ENCODE measurements around the gene CRTC3. TPM values are rescaled to one million over a fixed set of nuclear protein-coding genes. Genes with fewer than 3 reads are reported as not detected.
A peak's percentile ranks its signal among the peaks of the same experiment; 100 is the strongest.
"Not testable (repeated sequence)": the region's sequence is repeated elsewhere in the genome, so short reads cannot be mapped to it uniquely, and the experiment has no call there.

The CRTC3 gene
- total RNA-seq, 2 donors from 2014 or later = 23.0 to 23.1 TPM

DNA sequence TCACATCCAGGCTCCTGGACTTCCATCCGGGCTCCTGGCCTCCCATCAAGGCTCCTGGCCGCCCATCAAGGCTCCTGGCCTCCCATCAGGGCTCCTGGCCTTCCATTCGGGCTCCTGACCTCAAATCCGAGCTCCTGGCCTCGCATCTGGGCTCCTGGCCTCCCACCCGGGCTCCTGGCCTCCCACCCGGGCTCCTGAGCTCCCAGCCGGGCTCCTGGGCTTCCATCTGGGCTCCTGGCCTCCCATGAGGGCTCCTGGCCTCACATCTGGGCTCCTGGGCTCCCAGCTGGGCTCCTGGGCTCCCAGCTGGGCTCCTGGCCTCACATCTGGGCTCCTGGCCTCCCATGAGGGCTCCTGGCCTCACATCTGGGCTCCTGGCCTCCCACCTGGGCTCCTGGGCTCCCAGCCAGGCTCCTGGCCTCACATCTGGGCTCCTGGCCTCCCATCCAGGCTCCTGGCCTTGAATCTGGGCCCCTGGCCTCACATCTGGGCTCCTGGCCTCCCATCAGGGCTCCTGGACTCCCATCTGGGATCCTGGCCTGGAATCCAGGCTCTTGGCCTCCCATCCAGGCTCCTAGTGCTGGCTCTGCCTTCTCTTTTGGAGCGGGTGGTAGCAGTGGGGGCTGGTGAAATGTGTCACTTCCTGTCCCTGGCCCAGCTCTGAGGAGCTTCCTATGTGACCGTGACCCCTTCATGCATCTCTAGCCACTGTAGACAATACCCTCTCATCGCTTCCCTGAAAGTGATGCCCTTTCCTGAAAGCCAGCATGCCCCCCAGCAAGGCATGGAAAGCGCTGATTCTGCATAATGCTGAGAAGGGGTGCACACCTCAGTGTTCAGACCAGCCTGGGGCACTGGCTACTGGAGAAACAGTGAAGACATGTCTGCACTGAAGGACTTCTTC, 124.8 kb downstream of the CRTC3 start:
- DNase-seq (no peak), ATAC-seq (no peak)
- intact Hi-C loops (cut with DNase I, micrococcal nuclease) = no loop called here

DNA sequence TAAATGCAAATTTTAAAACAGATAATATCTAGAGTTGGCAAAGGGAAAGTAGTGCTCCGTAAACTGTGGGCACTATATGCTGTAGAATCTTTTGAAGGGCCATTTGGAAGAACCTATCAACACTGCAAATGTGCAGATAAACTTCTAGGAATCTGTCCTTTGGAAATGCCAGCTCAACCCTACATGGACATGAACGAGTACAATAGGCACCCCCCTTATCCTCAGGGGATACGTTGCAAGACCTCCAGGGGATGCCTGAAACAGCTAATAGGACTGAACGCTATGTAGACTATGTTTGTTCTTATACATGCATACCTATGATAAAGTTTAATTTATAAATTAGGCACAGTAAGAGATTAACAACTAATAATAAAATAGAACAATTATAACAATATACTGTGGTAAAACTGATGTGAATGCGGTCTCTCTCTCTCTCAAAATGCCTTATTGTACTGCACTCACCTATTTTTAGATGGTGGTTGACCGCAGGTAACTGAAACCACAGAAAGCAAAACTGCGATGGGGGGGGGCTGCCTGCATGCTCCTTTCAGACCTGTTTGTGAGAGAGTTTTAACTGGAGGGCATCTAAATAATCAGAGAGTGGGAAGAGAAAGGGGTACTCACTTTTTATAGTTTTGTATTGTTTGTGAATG, 127.9 kb downstream of the CRTC3 start:
- intact Hi-C loops (cut with DNase I, micrococcal nuclease) = not testable (repeated sequence)

DNA sequence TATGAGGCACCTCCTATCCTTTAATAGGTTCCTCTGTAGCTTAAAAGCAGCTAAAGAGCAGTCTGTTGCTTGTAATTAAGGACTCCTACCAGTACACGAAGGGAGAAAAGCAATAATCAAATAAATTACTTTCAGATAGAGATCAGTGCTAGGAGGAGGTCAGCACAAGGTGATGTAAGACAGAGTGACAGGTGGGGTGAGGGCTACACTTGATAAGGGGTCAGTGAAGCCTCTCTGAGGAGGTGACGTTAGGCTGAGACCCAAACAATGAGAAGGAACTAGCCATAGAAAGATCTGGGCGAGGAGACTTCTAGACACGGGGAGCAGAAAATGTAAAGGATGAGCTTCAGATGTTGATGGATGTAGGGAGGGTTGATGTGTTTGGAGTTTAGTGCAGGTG, 129.8 kb downstream of the CRTC3 start:
- ATAC-seq = no peak
- intact Hi-C loops (cut with DNase I, micrococcal nuclease) = no loop called here
- DNase-seq = no peak

More for the DNA sequence above, 127.9 kb downstream of the CRTC3 start:
- peak in 1 of 2 donors; percentile 52 for DNase-seq
- ATAC-seq = not testable (repeated sequence)

DNA sequence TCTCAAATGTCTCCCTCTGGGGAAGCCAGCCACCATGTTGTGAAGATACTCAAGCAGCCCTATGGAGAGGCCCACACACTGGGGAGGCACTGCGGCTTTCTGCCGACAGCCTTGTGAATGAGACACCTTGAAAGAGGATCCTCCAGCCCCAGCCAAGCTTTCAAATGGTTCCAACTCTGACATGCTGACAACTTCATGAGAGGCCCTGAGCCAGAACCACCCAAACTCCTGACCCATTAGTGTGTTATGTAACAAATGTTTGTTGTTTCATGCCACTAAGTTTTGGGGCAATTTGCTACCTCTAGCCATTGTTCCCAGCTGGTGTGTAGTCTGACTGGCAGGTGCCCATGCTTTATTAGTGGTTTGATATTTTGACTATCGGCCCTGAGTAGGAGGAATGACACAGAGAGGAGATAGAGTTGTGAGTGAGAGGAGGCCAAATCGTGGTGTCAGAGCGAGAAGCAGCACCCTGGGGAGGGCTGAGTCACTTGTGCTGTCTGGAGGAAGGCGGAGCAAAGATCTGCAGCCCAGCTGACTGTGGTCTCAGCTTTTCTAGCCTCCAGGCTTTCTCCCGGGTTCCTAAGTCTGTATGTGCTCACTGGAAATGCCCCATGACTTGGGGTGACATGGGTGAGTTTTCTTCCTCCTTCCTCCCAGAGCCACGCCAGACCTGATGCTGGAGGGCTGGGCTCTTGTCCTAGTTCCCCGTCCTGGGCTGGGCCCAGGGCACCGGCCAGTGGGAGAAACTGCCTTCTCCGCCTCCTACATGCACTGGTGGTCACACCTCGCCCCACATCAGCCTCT, 130.7 kb downstream of the CRTC3 start:
- DNase-seq (peak; percentile 41 to 66), ATAC-seq (no peak)
- intact Hi-C loops (cut with DNase I, micrococcal nuclease) = no loop called here

DNA sequence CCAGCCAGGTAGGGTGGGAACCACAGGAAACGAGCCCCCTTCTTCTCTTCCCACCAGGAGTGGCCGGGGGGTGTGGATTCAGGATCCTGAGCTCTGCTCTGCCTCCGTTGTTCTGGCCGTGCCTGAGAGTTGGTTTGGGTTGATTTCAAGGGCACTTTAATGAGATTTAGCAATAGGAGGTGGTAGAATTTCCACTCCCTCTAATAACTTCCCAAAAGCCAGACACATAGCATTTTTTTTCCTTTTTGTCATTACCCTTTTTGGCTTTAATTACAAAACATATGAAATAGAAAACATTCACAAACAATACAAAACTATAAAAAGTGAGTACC, 131.2 kb downstream of the CRTC3 start:
- intact Hi-C loops (cut with DNase I, micrococcal nuclease); ATAC-seq; DNase-seq: not testable (repeated sequence)

DNA sequence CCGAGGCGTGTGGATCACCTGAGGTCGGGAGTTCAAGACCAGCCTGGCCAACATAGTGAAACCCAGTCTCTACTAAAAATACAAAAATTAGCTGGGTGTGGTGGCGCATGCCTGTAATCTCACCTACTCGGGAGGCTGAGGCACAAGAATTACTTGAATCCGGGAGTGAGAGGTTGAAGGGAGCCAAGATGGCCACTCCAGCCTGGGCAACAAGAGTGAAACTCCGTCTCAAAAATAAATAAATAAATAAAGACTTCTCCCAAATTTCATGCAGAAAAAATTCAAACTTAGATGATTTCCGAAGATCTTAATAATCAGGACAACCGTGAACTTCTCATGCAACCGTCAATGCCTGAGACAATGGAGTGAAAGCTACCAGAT, 134.3 kb downstream of the CRTC3 start:
- DNase-seq; ATAC-seq; intact Hi-C loops (cut with DNase I, micrococcal nuclease): not testable (repeated sequence)

DNA sequence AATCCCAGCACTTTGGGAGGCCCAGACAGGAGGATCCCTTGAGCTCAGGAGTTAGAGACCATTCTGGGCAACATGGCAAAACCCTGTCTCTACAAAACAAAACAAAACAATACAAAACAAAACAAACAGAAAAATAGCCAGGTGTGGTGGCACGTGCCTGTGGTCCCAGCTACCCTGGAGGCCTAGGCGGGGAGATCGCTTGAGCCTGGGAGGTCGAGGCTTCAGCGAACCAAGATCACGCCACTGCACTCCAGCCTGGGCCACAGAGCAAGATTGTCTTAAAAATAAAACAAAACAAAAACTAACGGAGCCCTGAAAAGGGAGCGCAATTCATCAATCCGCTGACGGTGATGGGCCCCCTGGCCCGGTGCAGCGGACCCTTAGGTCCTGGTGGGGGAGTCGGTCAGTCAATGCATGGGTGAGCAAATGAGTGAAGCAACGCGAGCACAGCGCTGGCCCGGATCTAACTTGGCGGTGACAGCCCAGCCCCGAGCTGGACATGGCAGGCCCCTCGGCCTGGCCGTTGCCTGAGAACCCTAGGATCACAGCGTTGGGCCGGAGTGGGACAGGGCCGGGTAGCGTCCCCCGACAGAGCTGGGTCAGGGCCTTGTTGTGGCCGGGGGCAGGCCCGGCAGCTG, 135.0 kb downstream of the CRTC3 start:
- intact Hi-C loops (cut with DNase I, micrococcal nuclease) = no loop called here

DNA sequence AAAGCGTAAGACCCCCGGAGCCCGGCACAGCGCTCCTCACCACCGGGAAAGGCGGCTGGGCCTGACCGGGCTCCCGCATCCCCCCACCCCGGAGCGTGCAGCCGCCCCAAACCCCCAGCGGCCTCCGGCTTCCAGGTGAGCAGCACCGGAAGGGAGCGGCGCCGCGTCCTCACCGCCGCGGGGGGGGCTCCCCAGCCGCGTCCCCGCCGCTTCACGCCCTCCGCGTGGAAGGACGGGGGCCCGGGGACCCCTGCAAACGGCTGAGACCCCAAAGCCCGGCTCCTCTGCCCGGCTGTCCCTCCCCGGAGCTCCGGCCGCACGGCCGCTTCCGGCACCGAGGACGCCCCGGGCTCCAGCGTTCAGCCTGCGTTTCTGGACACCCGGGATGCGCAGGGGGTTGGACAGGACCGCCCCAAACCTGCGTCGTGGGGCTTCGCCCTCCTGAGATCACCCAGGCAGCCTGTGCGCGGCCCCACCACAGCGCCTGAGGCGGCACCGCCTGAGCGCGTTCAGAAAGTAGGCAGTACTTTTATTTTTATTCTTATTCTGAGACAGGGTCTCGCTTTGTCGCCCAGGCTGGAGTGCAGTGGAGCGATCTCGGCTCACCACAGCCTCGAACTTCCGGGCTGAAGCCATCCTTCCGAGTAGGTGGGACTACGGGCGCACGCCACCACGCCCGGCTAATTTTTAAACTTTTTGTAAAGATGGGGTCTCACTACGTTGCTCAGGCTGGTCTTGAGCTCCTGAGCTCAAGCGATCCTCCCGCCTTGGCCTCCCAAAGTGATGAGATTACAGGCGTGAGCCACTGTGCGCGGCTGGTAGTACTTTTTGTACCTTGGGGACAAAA, 135.8 kb downstream of the CRTC3 start:
- intact Hi-C loops (cut with DNase I, micrococcal nuclease) = no loop called here
- ATAC-seq (peak; percentile 88), DNase-seq (peak; percentile 48 to 74)

More for the DNA sequence above, 135.0 kb downstream of the CRTC3 start:
- DNase-seq (peak in 1 of 2 donors; percentile 54), ATAC-seq (peak; percentile 53)

DNA sequence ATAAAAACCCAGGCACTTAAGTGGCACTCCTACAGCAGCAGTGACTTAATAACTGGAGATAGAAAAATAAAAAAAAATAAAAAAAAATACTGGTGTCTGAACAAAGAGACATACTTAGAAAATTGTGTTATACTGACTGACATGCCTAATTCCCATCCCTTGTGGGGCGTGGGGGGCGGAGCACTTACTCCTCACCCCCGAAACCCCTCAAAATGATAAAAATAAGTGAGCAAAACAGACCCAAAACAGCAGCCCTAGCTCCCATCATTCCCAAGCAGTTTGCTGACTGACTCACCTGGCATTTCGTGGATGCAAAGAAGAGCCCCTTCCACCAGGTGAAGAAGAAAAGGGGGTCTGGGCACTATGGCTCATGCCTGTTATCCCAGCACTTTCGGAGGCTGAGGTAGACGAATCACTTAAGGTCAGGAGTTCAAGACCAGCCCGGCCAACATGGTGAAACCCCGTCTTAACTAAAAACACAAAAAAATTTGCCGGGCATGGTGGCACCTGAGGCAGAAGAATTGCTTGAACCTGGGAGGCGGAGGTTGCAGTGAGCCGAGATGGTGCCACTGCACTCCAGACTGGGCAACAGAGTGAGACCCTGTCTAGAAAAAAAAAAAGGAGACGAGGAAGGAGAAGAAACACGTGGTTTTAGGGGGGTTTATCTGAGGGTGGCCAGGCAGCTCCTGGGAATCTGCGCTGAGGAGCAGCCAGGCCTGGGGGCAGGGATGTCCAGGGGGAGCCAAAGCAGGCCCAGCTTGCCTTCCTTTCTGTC, 136.6 kb downstream of the CRTC3 start:
- intact Hi-C loops (cut with DNase I, micrococcal nuclease) = no loop called here
- ATAC-seq = no peak
- no peak for DNase-seq

DNA sequence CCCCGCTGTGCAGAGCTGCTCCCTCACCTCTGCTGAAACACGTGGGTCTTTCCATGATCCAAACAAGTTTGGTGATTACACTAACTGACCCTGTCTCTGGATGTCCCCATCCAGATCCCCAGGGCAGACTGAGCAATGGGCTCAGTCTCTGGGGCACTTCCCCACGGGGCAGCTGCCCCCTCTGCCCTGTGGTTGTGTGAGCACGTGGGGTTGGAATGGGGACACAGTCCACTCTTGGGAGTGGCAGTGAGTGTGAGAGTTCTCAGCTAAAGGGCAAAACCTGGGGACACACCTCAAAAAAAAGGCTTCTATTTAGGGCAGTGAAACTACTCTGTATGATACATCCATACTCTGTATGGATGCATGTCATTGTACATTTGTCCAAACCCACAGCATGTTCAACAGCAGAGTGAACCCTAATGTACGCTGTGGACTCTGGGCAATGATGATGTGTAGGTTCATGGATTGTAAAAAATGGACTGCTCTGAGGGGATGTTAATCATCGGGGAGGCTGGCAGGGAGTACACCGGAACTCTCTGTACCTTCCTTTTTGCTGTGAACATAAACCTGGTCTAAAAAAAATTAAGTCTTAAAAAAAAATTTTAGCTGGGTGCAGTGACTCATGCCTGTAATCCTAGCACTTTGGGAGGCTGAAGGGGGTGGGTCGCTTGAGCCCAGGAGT, 137.5 kb downstream of the CRTC3 start:
- ATAC-seq (peak; percentile 33), DNase-seq (no peak)
- intact Hi-C loops (cut with DNase I, micrococcal nuclease) = no loop called here

DNA sequence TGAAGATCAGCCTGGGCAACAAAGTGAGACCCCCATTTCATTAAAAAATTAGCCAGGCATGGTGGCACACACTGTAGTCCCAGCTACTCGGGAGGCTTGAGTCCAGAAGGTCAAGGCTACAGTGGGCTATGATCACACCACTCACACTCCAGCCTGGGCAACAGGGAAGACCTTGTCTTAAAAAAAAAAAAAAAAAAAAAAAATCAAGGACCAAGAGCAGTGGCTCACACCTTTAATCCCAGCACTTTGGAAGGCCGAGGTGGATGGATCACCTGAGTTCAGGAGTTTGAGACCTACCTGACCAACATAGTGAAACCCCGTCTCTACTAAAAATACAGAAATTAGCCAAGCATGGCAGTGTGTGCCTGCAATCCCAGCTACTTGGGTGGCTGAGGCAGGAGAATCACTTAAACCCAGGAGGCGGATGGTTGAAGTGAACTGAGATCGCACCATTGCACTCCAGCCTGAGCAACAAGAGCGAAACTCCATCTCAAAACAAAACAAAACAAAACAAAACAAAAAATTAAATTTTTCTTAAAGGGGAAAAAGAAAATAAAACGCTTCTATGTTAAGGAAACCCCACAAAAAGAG, 138.1 kb downstream of the CRTC3 start:
- ATAC-seq; DNase-seq; intact Hi-C loops (cut with DNase I, micrococcal nuclease): not testable (repeated sequence)

DNA sequence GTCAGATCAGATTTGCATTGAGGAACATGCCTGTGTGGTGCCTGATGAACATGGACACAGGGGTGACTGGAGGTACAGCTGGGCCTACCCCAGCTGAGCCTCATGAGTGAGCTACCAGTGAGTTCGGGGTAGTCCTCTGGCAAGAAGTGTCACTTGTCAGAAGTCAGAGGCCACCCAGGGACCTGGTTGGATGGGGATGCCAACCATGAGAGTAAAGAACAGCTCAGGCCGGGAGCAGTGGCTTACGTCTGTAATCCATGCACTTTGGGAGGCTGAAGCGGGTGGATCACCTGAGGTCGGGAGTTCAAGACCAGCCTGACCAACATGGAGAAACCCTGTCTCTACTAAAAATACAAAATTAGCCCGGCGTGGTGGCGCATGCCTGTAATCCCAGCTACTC, 140.9 kb downstream of the CRTC3 start:
- DNase-seq; ATAC-seq; intact Hi-C loops (cut with DNase I, micrococcal nuclease): not testable (repeated sequence)

DNA sequence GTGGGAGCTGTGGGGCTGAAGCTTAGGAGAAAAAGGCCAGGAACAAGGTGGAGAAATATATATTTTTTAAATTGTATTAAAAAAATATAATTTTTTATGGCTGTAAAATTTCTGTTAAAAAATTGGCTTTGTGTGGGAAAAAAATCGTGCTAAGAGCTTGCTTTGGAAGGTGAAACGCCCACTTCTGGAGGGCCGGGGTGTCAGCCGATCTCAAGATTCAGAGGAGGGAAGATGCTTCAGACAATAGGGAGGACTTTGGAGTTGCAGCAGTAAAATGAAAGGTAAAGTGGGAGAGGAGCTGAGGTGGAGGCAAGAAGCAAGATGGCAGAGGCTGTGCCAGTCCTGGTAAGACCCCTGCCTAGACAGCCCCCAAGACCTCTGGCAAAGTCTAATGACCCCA, 141.5 kb downstream of the CRTC3 start:
- DNase-seq (no peak), ATAC-seq (no peak)
- intact Hi-C loops (cut with DNase I, micrococcal nuclease) = no loop called here

DNA sequence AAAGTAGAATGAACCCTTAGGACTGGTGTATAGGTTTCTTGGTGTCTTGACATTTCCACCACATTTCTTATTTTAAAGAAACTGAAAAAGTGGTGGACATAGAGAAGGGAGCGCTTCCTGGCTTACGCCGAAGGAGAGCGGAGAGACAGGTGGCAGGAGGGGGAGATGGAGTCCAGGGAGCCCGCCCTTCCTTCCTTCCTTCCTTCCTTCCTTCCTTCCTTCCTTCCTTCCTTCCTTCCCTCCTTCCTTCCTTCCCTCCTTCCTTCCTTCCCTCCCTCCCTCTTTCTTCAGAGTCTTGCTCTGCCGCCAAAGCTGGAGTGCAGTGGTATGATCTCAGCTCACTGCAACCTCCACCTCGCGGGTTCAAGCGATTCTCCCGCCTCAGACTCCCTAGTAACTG, 143.6 kb downstream of the CRTC3 start:
- DNase-seq; ATAC-seq; intact Hi-C loops (cut with DNase I, micrococcal nuclease): not testable (repeated sequence)

DNA sequence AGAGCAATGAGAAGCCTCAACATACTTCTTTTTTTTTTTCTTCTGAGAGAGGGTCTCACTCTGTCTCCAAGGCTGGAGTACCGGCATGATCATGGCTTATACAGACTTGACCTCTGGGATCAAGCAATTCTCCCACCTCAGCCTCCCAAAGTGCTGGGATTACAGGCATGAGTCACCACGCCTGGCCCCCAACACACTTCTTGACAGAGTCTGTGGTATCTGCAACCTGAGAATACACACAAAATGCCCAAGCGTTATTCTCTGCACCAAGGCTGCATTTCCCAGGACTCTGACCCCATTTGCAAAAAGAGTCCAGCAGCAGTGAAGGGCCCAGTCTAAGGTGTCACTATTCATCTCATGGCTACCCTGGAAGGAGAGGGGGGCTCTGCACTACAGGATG, 144.8 kb downstream of the CRTC3 start:
- no peak for DNase-seq
- no peak for ATAC-seq
- intact Hi-C loops (cut with DNase I, micrococcal nuclease) = no loop called here

DNA sequence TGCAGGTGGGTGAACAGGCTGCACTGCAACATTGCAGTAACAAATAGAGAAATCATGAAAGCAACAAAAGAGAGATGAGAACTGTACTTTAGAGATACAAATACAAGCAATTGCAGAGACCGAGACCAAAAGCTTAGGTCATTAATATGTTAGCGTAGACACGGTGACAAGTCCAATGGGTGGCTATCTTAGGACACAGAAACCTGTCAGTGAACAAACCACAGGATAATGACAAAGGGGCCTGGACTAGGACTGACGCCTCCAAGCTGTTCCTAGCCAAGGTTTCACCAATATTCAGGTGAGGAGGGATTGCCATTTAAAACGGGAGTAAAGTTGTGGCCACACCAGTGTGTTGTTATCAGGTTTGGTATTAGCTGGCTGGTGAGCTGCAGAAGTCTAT, 145.7 kb downstream of the CRTC3 start:
- no peak for ATAC-seq
- intact Hi-C loops (cut with DNase I, micrococcal nuclease) = no loop called here
- DNase-seq = no peak
